ENCODE results near the gene LRRC57.

GRCh38 chr15:42581272-42581730 is 32.7 kb upstream of the LRRC57 start:
- no peak for TF ChIP-seq BRCA1 (CRISPR knock-in tag; IDR thresholded peaks at IDR 0.05)
- TF ChIP-seq CAMTA2 (CRISPR knock-in tag; IDR thresholded peaks at IDR 0.05; ENCODE audit: borderline replicate concordance) = no peak
- TF ChIP-seq PHF8 (CRISPR knock-in tag; IDR thresholded peaks at IDR 0.05) = no peak
- no peak for TF ChIP-seq ZFP62 (CRISPR knock-in tag; IDR thresholded peaks at IDR 0.05)
- TF ChIP-seq HDAC6 (IDR thresholded peaks at IDR 0.05; ENCODE audit: low read depth, low read length) = no peak

Data from HepG2 (cell line).